DND-41 (cell line): ENCODE results near the gene DLGAP1.

Source experiments
- EZH2 ChIP-seq: IDR thresholded peaks from 3 replicates; pipeline ENCODE4 v1.6.1; 2012; ENCODE audit warnings: borderline replicate concordance, low read depth, mild to moderate bottlenecking, moderate library complexity, low read length, inconsistent platforms; ENCODE audit not compliant: severe bottlenecking
- TF ChIP-seq, protein P1 (sequence below): IDR thresholded peaks from 2 replicates; pipeline ENCODE4 v1.5.1; 2012; ENCODE audit warnings: borderline replicate concordance, low read length, moderate library complexity, mild to moderate bottlenecking; ENCODE audit not compliant: poor library complexity, severe bottlenecking; ENCODE audit errors: extremely low read depth

DNA sequence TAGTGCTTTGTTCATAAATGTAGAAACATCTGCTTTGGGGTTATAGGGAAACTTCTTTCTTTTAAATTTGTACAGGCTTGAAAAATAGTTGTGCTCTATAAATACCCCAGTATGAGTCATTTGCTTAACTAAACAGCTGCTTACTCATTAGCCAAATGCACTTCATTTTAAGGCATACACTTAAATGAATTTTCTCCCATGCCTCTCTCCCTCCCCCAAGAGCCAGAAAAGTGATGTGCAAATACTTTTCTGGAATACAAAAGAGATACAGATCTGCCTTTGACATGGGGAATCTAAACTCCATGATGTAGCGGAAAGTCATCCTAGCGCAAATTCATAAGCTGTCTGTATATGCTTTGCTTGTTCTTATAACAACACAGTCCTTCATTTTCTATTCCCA, 469.4 kb downstream of the DLGAP1 start:
- no peak for TF ChIP-seq EZH2
- TF ChIP-seq, protein P1, sequence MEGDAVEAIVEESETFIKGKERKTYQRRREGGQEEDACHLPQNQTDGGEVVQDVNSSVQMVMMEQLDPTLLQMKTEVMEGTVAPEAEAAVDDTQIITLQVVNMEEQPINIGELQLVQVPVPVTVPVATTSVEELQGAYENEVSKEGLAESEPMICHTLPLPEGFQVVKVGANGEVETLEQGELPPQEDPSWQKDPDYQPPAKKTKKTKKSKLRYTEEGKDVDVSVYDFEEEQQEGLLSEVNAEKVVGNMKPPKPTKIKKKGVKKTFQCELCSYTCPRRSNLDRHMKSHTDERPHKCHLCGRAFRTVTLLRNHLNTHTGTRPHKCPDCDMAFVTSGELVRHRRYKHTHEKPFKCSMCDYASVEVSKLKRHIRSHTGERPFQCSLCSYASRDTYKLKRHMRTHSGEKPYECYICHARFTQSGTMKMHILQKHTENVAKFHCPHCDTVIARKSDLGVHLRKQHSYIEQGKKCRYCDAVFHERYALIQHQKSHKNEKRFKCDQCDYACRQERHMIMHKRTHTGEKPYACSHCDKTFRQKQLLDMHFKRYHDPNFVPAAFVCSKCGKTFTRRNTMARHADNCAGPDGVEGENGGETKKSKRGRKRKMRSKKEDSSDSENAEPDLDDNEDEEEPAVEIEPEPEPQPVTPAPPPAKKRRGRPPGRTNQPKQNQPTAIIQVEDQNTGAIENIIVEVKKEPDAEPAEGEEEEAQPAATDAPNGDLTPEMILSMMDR = no peak
